Measurements from ENCODE around the gene MEN1.

The MEN1 gene

DNA sequence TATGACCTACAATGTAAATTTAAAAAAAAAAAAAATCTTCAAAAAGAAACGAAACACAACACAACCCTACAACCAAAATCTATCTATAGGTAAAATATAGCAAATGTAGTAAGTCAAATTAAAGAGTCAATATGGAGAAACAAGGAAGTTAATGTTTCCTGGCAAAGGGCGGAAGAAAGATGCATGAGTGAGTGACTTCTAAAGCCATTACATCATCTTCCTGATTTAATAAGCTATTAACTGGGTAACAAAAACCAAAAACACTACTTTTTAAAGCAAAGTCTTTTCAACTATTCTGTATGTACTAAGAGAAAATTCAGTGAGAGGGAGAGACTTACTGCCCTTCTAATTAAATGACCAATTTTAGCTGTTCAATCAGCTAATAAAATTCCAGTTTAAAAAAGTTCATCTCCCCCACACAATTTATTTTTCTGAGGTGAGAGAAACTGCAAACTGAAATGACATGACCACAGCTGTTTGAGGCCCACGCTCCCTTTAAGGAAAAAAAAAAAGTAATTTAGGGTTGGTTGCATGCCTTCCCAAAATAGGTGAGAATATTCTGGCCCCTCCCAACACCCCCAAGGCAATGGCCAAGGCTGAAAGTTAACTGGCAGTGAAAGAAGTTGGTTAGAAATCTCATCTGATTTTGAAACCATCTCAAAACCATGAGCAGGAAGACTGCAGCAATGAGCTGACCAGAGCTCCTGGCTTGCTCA lies 37.9 kb downstream of the MEN1 start:
- H3K27ac ChIP-seq = 0 out of 2 replicates have a peak overlapping the region, but pooled peaks have one; percentile 29
- TF ChIP-seq ZFX (IDR thresholded peaks at IDR 0.05; ENCODE audit: borderline replicate concordance) = no peak
- TF ChIP-seq, protein P1, sequence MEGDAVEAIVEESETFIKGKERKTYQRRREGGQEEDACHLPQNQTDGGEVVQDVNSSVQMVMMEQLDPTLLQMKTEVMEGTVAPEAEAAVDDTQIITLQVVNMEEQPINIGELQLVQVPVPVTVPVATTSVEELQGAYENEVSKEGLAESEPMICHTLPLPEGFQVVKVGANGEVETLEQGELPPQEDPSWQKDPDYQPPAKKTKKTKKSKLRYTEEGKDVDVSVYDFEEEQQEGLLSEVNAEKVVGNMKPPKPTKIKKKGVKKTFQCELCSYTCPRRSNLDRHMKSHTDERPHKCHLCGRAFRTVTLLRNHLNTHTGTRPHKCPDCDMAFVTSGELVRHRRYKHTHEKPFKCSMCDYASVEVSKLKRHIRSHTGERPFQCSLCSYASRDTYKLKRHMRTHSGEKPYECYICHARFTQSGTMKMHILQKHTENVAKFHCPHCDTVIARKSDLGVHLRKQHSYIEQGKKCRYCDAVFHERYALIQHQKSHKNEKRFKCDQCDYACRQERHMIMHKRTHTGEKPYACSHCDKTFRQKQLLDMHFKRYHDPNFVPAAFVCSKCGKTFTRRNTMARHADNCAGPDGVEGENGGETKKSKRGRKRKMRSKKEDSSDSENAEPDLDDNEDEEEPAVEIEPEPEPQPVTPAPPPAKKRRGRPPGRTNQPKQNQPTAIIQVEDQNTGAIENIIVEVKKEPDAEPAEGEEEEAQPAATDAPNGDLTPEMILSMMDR (IDR thresholded peaks at IDR 0.05) = no peak

DNA sequence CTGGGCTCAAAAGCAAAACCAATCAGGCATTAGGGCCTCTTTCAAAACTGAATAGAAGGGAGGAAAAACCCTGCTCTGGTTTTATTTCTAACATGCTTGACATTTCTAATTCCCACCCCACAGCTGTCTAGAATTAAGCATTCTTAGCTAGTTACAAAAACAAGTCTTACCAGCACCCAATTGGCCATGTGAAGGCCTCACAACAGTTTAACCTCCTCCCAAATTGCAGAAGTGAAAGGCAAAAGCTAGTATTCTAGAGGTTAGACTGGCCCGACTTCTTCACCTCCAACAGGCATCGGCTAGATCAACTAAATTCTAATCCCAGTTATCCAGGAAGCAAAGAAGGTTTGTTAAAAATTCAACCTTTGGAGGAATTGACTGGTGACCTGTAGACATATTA lies 38.5 kb downstream of the MEN1 start:
- H3K27ac ChIP-seq = 0 out of 2 replicates have a peak overlapping the region, but pooled peaks have one; percentile 29
- TF ChIP-seq ZFX (IDR thresholded peaks at IDR 0.05; ENCODE audit: borderline replicate concordance) = no peak
- TF ChIP-seq, protein P1 (IDR thresholded peaks at IDR 0.05) = no peak

DNA sequence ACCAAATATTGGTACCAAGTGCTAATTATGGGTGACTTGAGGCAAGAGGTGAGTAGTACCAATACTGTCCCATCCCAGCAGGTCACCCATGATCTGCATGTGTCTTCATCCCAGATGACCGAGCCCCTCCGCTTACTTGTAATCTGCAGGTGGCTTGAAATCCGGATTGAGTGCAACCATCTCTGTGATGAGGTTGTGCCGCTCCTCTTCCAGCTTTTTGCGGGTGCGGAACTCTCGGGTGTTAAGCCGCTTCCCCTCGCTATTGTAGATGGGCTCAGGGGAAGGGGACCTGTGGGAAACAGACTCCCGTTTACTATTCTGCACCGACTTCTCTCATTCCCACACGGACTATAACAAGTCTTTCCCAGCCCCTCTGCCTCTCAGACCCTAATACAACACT lies 40.2 kb downstream of the MEN1 start:
- no peak for TF ChIP-seq ZFX (IDR thresholded peaks at IDR 0.05; ENCODE audit: borderline replicate concordance)
- TF ChIP-seq, protein P1 (IDR thresholded peaks at IDR 0.05) = no peak
- H3K27ac ChIP-seq = no peak overlapping the region

DNA sequence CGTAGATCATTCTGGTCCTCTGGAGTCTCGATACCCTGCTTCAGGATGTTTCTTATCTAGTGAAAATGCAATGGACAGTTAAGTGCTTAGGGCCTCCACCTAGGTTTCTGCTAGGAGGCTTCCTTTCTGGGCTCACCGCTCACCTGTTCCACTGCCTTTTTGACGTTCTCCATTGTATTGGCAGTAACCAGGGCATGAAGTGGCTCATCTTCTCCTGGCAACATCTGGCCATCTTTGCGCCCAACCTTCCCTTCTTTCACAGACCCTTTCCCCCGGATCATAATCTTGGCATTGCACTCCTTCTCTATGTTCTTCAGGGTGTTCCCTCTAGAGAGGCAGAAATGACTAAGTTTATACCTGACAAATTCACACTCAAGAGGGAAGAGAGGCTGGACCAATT lies 41.1 kb downstream of the MEN1 start:
- no peak overlapping the region for H3K27ac ChIP-seq
- TF ChIP-seq ZFX (IDR thresholded peaks at IDR 0.05; ENCODE audit: borderline replicate concordance) = no peak
- TF ChIP-seq, protein P1 (IDR thresholded peaks at IDR 0.05) = no peak

DNA sequence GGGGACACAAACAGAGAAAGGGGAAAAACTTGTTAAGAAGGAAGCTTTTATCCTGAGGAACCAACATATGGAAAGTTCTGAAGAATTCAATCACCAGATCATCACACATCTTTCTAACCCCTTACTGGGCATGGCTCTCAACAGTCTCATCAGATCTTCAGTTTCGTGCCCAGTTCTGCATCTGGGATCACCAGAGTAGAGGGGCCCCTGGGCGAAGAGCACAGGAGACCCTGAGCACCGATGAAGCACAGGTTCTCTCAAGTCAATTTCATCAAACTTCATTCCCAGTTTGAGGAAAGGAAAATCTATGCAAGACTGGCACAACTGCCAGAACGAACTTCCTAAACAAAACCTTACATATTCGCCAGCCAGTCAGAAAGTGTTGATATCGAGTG lies 42.1 kb downstream of the MEN1 start:
- H3K27ac ChIP-seq = 0 out of 2 replicates have a peak overlapping the region, but pooled peaks have one; percentile 12
- TF ChIP-seq ZFX (IDR thresholded peaks at IDR 0.05; ENCODE audit: borderline replicate concordance) = no peak
- TF ChIP-seq, protein P1 (IDR thresholded peaks at IDR 0.05) = no peak

DNA sequence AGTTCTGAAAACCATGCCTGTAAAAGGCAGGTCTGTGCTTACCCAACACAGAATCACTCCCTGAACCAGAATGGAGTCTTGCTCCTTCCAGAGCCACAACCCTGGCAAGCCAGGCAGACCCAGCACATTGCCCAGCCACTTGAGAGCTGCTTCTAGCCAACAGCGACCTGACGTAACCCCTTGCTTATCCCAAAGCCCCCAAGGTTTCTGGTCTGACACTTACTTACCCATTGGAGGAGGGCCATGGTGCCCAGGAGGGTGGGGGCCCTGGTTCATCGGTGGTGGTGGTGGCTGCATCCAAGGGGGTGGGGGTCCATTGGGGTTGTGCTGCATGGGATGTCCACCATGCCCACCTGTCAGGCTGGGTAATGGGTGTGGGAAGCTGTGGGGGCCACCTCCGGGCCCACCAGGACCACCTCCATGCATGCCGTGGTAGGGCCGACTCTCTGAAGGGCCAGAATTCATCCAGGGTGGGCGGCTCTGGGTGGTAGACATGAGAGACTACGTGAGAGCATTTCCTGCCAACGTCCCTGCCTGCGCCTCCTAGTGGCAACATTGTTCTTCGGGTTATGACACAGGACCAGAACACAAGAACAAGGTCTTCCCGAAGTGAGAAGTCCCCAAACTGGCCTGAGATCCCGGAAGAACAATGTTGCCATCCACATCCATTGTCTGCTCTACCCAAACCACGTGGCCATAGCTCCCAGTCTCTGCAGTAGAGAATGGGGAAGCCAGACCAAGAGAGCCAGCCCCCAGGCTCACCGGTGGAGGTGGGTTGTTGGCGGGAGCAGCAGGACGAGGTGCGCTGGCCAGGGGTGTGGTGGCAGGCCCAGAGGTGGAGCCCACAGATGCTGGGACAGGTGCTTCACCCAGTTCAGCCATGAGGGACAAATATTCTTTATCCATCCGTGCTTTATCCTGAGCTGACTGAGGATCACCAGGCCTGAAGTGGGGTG lies 42.7 kb downstream of the MEN1 start:
- TF ChIP-seq, protein P1 (IDR thresholded peaks at IDR 0.05) = peak; percentile 89
- no peak for TF ChIP-seq ZFX (IDR thresholded peaks at IDR 0.05; ENCODE audit: borderline replicate concordance)
- H3K27ac ChIP-seq = 0 out of 2 replicates have a peak overlapping the region, but pooled peaks have one; percentile 12
